ELF-1 (cell line): ENCODE results near the gene SERPINB2.

ENCODE experiments used
- DNase-seq: peaks from one replicate; pipeline ENCODE4 v3.0.0-alpha.2; 2016; ENCODE audit warnings: low read depth, low spot score

The SERPINB2 gene

DNA sequence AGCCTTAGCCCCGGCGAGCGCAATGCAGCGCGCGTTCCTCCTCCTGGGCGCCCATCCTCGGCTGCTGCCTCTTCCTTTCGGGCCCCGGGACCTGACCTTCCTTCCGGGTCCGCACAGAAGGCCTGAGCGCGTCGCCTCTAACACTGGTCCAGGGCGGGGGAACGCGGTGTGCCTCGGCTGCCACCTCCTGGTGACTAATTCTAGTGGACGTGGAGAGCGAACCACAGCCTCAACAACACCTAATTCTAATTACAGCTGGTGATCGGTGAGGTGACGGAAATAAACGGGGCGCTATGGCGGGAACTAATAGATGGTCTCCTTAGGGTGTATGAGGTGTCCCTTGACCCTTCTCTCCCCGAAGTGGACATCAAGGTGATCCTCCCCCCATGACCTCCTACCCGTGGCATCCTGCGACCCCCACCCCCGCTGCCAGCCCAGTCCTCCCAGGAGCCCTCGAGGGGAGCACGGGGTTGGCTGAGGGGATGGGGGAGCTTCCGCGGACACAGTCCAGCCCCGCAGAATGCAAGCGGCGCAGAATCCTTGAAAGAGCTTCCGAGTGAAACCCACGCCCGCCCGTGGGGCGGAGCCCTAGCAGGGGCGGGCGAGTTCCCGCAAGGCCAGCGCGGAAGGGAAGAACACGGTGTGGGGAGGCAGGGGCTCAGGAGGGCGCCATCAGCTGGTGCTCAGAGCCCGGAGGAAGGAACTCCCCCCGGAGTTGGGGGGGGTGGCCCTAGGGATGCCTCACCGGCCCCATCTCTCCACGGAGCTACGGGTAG, 48.8 kb downstream of the SERPINB2 start:
- DNase-seq = peak; percentile 91

DNA sequence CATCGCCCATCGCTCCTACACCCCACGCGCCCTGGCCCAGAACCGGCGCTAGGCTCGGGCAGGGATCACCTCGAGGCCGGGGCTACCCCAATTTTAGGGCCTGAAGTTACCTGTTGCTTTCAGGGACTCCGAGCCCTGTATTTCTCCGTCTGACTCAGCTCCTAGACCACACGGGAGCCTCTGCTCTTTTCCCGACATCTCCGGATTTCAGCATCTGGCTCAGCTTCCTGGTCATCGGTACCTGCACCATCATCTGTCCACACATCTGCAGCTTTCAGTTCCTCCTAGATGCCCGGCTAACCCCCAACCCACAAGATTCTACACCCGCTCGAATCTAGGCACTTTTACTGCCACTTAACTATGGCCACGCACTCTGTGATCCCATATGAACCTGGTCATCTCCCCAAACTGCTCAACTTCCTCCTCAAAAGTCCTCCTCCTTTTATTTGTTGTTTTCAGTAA, 49.5 kb downstream of the SERPINB2 start:
- DNase-seq = no peak

DNA sequence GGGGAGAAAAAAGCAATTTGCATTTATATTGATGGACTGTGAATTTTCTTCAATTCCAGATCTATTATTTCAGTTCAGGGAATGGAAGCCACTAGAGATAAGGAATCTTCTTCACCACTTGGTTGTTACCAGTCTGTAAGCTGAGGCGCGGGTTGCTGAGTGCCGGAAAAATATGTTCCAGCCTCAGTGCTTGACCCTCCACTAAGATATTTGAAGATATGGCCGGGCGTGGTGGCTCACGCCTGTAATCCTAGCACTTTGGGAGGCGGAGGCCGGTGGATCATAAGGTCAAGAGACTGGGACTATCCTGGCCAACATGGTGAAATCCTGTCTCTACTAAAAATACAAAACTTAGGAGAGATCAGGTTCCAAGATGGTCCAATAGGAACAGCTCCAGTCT, 52.5 kb downstream of the SERPINB2 start:
- no peak for DNase-seq

DNA sequence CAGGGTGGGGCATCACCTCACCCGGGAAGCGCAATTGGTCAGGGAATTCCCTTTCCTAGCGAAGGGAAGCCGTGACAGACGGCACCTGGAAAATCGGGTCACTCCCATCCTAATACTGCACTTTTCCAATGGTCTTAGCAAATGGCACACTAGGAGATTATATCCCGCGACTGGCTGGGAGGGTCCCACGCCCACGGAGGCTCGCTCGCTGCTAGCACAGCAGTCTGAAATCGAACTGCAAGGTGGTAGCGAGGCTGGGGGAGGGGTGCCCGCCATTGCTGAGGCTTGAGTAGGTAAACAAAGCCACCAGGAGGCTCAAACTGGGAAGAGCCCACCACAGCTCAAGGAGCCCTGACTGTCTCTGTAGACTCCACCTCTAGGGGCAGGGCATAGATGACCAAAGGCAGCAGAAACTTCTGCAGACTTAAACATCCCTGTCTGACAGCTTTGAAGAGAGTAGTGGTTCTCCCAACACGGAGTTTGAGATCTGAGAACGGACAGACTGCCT, 53.1 kb downstream of the SERPINB2 start:
- DNase-seq = peak; percentile 16

DNA sequence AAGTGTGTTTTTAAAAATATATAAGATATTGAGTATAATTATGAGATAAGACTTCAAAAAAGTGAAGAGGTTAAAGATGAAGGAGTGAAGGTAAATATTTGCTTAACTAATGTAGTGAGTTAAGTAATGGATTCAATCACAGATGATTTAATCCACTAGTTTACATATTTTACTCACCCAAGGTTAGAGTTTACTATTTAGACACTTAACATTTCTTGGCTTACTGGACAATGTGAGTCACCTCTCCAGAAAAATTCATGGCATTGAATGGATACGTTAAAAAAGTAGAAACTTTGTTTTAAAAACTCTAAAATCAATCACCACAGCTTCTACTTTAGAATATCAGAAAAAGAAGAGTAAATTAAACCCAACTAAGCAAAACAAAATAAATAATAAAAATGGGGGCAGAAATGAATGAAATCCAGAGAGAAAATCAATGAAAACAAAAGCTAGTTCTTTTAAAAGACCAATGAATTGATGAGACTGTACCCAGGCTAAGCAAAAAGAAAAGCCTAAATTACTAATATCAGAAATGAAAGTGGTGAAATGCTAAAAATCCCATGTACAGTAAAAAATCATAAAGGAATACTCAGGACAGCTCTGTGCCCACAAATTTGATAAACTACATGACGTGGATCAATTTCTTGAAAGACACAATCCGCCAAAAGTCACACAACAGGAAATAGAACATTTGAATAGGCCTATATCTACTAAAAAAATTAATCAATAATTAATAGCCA, 59.7 kb downstream of the SERPINB2 start:
- no peak for DNase-seq

DNA sequence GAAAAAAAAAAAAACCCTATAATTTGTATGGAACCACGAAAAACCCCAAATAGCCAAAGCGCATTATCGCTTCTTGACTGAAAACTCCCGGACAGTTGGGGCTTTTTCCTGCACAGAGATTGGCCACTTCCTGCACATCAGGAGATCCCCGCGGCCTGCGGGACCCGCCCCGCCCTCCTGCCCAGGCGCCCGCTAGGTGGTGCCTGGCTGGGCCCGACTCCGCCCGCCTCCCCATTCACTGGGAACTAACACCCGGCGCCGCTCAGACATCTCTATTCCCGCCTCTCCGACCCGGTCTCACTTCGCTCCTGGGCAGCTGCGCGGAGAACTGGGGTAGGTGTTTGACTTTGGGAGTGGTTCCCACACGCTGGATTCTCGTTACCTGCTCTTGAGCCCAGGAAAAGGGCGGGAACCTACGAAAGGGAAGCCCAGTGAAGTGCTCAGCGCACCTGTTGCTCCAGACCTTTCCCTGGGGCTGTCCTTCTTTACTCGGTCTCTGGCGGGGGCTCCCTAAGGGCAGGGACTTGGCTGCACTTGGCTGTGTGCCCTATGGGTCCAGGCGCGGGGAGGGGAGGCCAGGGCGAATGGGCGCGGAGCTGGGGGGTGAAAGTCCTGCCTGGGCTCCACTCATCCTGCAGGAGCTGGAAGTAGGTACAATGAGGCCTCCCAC, 61.7 kb downstream of the SERPINB2 start, which contains the start of gene HMSD:
Gene HMSD (plus strand): TSS at position 234 of the 670 bp plus-strand sequence. CDS start 4,155 bp downstream, outside the sequence.
- peak; percentile 81 for DNase-seq

DNA sequence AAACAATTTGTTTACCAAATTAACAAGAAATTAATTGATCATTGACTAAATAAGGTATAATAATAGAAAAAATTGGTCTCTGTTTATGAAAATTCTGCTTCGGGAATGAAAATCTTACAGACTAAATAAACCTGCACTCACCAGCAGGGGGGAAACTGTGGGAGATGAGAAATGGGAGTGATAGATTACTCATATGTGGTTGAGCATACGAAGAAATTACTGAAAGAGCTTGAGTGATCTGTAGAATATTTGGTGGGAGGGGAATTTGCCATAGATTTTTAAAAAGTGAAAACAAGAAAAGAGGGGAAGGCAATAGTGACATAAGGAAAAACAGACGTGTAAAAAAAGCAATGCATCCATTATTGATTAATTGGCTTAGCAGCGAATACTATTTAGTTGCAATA, 63.8 kb downstream of the SERPINB2 start:
- no peak for DNase-seq
